Hepatocyte (in vitro differentiated cells): ENCODE measurements around the gene THRSP.

ENCODE experiments used
- CTCF ChIP-seq: fragments of 200-600 bp; sonication (generic); IDR thresholded peaks from 2 replicates; pipeline ENCODE4 v1.5.1; 2016; ENCODE audit warnings: antibody characterized with exemption, mild to moderate bottlenecking; ENCODE audit not compliant: poor library complexity
- EZH2 ChIP-seq: fragments of 200-600 bp; sonication (generic); IDR thresholded peaks from 2 replicates; pipeline ENCODE4 v1.6.1; 2016; ENCODE audit warnings: antibody characterized with exemption, mild to moderate bottlenecking, borderline replicate concordance
- EZH2phosphoT487 ChIP-seq: fragments of 200-600 bp; sonication (generic); IDR thresholded peaks from one replicate; pipeline ENCODE4 v1.6.1; 2018; ENCODE audit warnings: antibody characterized with exemption, mild to moderate bottlenecking, low read depth, moderate library complexity; ENCODE audit not compliant: unreplicated experiment, severe bottlenecking

GRCh38 chr11:78048561-78048960, 15.1 kb upstream of the THRSP start:
- TF ChIP-seq CTCF (no peak), EZH2 (no peak), EZH2phosphoT487 (no peak)
